ENCODE measurements around the gene GLI3.

GLI3 gene

DNA sequence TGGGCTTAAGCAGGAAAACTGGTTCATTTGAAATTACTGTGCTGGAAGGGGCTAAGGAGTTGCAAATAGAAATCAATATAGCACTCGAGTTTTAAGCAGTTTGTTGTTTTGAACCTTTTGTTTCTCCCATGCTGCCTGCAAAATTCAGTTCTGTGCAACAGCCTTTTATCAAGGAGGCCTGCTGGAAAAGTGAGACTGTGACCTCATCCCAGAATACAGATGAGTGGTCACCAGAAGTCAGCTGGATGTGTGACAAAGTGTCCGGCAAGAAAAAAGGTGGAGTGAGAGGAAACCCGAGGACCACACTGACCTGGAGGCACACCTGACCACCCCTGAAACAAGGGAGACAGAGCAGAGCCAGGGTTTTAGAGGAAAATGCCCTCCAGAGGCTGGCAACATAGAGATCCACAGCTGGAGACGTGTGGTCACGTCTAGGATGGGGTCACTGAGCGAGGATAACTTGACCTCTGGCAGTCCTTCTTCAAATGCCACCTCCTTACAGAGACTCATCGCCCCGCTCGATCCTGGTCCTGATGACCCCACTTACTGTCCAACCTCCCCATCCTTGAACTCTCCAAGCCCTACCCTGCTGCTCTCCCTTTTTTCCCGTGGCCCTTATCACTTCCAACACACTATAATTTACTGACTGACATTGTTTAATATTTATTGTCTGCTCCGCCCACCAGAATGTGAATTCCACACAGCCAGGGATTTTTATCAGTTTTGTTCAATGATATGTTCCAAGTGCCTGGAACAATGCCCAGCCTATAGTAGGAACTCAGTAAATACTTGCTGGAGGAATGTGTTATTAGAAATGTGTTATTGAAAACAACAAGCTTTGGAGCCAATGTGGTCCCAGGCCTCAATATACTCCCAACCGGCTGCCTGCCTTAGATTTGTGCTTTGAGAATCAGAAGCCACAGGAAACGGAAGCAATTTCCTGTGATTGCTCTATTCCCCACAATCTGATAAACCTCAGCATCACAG lies 243.8 kb downstream of the GLI3 start:
- no peak for DNase-seq

DNA sequence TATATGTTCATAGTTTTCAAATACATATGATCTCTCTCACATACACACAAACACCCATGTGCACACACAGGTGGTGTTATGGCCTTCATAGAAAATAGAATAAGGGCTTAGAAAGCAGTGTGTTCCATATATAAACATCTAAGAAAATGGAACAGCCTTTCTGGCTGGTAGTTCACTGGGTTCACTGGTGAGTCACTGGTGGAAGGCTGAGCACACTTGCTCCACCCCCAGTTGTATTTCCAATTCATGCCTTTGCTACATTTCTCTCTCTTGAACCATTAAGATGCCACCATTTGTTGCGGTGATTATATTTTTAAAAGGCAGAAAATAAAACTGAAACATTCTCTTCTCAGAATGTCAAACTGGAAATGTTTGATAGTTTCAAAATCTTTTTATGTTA lies 252.1 kb downstream of the GLI3 start:
- DNase-seq: no peak

DNA sequence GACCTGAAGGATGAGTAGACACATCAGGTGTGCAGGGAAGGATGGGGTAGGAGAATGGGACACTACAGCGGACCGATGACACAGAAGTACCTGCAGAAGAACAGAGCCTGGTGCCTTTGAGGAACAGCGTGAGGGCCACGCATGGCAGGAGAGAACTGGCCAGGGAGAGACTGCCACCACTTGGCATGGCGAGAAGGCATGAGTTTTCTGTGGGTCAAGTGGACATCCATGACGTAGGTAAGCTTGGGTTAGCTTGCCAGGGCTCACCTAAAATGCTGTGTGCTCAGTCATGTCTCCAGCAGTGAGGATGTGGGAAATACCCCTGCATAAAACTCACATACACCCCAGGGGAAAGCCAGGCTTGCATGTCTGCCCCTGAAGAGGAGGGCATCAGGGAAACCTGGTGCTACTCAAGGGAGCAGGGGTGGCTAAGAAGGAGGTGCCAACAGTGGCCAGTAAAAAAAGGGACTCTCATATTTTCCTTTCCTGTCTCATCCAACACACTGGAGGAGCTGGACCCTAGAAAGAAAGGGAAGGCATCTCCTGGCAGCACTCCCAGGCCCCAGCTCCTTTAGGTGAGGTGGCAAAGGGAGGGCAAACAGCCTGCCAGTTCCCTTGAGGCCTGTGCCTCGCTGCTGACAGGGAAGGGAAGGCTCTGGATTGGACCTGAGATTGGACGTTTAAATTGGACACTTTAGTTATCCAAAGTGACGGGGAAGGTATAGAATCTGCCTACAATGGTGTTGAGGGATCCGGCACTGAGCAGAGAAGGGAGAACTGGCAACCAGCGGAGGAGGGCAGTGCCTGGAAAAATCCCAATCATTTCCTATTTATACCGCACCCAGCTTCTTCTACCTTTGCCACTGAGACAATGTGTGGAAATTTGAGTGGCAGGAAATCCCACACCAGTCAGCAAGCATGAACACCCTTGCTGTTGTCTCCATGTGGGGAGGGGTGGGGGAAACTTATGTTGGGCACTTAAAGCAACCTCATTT lies 255.7 kb downstream of the GLI3 start:
- no peak for DNase-seq

DNA sequence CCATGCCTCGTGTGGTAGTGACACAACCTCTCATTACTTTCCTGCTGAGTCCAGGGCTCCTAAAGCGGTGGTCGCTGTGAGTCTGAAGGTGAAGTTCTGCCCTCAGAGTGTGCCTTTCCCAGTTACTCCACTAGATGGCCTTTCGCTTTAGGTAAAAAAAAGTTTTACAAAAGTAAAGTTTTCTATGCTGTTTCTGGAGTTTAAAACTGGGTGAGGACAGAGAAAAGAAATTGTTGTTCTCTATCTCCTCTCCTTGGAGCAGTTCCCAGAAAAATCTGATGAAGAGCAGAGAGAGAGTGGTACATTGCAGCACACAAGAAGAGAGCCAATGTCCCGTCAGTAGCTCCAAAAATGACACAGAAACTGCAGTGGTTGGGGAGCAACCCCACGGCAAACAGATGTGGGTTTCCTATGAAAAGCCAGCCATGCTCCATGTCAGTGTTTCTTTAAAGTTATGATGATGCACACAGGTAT lies 257.1 kb downstream of the GLI3 start:
- no peak for DNase-seq

DNA sequence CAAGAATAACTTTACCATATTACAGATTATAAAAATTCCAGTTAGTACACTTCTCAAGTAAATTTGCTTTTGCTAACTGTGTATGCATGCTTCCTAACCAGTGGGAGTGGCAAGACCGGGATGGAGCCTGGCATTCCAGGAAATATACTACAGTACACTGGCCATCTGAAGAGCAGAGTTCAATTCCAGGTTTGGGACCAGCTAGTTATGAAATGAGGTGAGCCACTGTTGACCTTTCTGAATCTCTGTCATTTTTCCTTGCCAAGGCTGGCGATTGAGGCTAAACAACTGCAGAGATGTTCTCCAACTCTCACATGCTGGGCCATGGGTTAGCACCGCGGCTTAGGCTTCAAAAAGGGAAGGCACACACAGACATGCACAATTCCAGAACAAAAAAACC lies 258.2 kb downstream of the GLI3 start:
- DNase-seq: no peak

DNA sequence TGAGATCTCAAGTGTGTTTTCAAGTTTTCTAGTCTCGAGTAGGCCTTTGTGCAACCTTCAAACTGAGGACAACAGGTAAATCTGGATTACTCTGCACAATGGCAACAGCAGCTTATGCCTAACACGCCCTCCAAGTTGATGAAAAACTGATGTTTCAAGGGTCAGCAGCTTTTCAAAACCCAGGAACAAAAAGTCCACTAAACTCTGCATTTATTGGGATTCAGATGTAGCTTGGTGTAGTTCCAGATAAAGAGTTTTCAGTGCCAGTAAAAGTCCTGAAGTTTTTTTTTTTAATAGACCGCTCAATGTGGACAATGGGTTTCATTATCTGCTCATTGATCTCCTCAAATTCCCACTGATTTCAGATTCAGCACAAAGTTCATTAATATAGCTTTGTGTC lies 259.3 kb downstream of the GLI3 start:
- no peak for DNase-seq

DNA sequence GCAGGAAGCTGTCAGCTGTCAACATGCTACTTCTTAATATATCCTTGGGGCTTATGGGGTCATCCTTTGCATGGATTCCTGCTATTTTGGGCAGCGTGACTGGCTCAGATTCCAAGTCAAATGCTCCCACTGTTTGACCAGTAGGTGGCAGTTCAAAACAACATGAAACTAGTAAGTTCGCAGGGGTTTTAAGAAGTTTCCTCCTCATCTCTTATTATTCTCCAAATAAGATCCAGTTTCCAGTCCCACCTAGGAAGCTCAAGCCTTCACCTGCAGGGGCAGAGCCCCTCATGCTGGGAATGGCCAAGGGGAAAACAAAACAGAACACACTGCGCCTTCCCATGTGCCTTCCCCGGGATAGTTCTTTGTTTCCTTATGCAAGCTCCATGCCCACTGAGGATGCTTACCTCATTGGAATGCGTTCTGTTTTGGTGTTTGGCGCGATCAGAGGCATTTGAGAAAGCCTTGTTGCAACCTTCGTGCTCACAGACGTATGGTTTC lies 259.8 kb downstream of the GLI3 start:
- no peak for DNase-seq

DNA sequence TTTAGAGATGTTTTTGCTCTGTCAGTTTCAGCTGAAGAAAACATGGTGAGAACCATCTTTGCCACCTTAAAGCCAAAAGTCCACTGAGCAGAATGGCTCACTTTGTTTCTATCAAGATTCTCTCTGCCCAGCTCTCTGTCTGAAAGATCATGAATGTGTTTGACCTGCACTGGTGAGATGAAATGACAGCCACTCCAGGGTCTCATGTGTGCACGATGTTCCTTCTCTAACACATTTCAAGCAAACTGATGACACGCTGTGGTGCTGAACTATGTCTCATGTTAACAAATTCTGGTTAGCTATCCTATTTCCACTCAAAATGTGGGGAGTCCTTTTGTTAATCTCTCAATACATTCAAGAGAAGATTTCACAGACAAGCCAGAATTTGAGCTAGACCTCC lies 260.6 kb downstream of the GLI3 start:
- DNase-seq: no peak

DNA sequence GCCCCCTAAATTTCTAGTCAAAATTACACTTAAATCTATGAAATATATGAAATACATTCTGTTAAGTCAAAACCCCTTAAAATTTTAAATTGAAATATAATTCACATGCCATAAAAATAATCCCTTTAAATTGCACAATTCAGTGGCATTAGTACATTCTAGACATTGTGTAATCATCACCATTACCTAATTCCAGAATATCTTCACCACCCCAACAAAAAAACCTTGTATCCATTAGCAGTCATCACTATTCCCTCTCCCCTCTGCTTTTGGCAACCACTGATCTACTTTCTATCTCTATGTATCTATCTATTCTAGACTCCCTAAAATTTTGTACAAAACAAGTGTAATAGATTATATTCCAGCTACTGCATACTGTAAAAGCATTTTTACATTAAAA lies 261.2 kb downstream of the GLI3 start:
- DNase-seq: no peak

DNA sequence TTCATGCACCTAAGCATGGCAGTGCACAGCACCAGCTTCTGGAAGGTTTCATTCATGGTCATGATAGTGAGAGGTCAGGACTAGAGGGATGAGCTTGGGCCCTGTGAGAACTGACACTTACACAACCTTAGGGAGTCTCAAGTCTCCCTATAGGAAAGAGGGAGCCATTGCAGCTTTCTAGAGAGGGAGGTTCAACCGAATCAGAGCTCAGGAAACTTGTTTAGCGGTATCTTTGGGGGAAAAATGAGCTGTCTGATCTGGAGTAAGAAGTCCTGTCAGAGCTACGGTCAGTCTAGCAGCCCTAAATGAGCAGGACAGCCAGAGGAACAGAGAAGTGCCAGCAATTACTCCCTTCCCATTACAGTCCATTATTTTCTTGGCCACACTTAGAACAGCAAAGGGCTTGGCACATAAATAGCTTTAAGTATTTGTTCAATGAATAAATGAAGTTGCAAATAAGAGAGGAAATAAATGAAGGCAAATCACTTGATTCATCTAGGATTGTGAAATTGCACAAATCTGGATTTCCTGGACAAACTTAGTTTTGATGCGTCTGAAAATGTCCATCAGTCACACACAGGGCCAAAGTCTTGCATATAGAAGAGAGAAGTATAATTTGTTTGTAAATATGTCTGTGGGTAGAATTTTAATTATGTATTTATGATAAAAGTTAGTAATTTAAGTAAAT lies 262.0 kb downstream of the GLI3 start:
- DNase-seq: no peak

DNA sequence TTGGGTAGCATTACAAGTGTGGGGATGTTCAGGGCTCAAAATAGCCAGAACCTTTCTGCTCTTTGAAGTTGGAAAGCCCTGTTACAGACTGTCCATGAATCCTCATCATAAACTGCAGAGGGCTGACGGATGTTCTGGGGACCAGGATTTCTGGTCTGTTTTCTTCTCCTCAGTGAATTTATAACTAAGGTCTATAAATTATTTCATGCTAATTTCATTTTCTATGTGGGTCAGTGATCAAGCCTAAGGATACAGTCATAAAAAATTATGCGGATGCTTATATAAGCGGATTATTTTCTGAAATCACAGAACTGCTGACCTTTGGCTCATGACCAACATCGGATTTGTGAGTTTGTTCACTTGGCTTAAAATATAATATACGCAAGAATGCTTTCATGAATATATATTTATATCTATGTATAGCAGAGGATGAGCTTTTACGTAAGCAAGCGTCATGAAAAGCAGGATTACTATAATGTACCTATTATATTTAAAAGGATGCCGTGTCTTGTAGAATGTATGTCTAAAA lies 263.7 kb downstream of the GLI3 start:
- no peak for DNase-seq

DNA sequence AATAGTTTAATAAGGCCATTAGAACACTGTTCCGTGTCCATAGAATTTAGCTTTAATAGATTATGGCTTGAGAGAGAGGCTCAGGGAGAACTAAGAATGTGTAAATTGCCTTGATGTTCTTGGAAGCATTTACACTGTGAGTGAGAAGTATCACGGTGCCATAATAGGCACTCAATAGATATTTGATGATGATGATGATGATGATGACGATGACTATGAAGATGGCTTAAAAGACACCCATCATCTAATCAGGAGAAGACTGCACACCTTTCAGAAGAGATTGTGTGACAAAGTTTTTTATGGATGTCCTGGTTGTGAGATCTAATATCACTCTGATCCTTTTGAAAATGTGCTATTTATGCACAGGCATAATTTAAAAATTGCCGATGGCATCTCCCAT lies 264.2 kb downstream of the GLI3 start:
- no peak for DNase-seq

DNA sequence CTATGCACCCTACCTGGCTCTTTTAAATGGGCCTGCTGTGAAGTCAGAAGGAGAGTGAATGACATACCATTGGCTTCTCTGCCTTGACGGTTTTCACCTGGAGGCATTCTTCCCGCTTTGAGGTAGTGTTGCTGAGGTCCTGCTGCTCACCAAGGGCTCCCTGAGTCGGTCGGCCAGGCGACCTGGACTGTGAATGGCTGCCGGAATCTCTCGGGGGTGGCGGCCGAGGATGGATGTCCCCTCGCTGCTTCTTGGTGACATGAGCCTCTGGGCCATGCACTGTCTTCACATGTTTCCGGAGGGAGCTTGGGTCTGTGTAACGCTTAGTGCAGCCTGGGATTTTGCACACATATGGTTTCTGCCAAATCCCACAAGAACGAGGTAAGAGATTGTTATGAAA lies 264.7 kb downstream of the GLI3 start:
- no peak for DNase-seq

DNA sequence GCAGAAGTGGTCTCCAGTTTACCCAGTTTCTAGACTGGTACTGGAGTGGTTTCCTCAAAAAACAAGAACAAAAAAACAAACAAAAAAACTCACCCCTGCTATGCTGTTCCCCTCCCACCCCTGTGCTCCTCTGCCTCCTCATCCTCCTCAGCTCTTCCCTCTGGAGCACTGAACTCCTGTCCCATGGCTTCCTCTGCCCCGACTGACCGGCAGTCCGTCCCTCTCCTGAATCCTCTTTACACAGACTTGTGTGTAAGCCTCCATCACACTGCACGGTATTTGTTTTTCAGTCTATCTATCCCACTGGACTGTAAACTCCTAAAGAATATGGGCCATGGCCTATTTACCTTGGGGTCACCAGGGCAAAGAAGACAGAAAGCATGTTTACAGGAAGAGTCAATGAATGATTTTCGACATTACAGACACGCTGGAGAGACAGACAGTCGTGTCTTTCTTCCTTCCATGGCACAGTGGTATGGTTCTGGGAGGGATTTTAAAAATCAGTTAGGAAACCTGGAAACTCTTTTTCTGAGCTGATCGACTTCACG lies 265.3 kb downstream of the GLI3 start:
- DNase-seq: no peak

DNA sequence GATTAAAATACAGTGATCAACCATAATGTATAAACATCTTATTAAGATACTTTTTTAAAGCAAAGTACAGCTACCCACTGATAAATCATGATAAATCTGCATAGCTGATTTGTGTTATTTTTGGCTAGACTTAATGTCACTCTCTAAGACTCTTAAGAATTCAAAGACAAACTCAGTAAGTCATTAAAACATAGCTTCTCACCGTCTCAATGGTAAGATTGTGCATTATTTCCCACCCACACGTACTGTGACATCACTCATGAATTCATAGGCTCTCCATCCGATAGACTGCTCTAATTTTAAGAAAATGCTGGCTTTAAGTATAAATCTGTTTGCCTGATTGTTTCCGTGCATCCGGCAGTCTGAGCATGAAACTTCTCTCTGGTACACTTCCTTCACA lies 266.1 kb downstream of the GLI3 start:
- DNase-seq: no peak

DNA sequence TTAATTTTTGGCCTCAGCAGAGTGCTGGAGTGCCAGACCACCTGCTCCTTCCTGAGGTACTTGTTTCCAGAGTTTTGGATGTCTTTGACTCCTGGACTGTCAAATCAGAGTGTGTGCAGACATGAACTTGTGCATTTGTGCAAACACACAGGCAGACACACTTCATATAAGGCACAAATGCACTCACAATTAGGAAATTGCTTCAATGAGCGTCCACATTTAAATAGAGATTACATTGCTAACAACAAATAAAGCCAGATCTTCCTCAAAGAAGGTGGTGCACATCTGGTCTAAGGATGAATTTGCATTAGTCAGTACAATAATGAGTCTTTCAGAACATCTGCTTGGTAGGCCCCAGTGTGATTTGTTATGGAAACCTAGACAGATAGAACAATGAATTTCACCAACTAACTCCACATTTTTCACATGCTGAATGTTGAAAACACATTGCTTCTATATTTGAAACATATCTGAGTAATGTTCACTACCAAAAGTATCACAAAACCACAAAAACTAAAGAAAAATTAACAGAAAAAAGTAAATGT lies 267.4 kb downstream of the GLI3 start:
- no peak for DNase-seq

DNA sequence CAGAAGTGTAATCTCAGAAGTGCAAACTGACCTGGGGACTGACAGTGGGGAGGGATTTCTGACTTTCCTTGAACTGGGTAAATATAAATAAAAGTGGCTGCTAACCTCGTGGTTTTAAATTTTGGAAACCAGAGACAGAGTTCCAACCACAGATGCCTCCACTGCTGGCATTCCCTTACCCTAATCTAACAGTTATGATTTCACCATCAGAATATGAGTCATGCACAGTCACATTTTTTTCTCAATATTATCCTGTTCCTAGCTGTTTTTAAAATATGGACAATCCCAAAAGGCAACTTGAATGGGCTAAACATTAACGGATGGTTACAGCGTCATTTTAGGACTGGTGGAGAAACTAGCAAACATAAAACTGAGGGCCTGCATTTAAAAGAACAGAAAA lies 269.9 kb downstream of the GLI3 start:
- DNase-seq: no peak

DNA sequence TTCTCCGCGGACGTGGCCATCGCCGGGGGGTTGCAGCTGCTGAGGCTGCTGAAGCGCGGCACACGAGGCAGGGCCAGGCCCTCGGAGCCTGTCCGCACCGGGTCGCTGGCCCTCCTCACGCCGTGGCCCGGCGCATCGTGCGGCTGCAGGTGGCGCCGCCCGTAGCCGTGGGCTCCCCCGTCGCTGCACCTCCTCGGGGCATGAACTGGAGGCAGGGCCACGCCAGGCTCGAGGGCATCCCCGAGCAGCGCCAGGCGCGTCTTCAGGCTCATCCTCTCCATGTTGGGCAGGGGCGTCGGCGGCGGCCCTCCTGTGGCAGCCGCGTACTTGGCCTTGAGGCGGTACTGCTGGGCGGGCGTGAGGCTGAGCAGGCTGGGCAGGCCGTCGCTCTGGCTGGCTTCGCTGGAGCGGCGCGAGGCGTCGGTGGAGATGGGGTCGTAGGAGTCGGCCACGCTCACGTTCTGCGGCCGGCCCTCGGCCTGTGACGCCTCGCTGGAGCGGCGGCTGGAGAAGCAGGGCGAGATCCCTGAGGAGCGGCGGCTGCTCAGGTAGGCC lies 271.0 kb downstream of the GLI3 start:
- DNase-seq: no peak

DNA sequence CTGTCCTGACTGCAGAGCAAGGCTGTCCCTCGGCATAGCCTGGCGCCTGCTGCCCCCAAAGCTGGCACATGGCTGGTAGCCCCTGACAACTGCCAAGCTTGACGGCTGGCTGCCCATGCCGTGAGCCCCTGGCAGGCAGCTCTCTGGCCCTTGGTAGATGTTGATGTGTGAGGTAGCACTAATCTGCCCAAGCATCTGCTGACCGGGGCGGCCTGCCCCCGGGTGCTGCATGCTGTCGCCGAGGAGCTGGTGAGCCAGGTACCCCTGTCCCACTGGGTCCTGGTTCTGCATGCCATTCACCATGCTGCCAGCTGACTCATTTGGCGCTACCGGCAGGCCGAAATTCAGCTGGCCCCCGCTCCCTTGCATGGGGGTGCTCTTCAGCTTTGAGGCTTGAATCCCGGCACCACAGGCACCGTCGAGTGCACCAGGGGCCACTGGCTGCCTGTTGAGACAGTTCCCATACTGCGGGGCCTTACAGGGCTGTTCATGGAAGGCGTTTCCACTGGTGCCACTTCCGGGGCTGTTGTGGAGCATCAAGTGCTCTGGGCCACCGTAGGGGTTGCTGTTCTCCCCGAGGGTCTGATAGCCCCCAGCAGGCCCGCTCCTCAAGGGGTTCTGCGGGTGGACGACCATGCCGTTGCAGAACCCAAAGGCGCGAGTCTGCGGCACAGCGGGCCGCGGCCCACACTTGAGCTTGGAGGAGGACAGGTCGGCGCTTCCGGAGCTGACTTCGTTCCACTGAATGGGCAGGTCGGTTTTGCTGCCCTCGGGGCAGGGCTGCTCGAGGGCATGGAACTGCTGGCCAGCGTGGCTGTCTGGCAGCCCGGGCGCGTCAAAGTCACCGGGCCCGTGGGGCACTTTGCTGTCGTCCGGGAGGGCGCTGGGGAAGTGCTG lies 271.9 kb downstream of the GLI3 start:
- DNase-seq: no peak

DNA sequence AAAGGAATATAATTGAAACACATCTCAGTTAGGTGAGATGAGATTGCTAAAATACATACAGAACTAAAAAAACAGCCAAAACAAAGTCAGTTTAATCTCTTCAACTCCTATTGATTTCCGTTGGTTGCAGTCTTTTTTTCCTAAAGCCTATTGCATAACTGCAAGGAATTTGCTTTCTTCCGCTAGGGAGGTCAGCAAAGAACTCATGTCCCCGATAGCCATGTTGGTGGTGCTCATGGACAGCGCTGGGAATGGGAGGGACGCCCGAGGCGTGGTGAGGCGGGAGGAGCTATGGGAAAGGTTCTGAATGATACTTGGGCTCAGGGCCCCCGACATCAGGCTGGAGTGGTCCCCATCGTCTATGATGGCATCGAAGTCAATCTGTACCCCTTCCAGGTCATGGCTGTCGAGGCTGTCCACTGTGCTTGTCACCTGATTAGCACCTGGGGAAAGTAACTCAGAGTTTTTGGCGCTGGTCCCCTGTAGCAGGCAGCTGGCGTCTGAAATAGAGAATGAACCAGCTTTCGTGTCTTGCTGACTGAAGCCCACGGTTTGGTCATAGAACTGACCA lies 272.7 kb downstream of the GLI3 start:
- no peak for DNase-seq

Measured in stimulated activated CD4-positive, alpha-beta T cell treated with anti-CD3 and anti-CD28 coated beads, Interleukin-4, amount 100 ng/mL, for 1 hour (primary cell).